Natural killer cell treated with Interleukin-12 subunit alpha and Interleukin-12 subunit beta and Interleukin-15 and Interleukin-18, amount 100 ng/mL, for 72 hours (primary cell): ENCODE results near the gene TRIM44. TPM values are rescaled to one million over a fixed set of nuclear protein-coding genes. Genes with fewer than 3 reads are reported as not detected.

Source experiments
- ATAC-seq, 2 donors: fragments of 150-1000 bp; cut with Tn5 transposase in 1 of 2; sonication (Bioruptor Pico), chemical (Tn5 transposase) in 1 of 2; 2 replicates each; pipeline ENCODE4 v1.10.0; 2021
- DNase-seq: peaks from one replicate; pipeline ENCODE4 v3.0.0; 2022; ENCODE audit warnings: low spot score
- H3K27ac Mint-ChIP-seq, 2 donors: 1 replicate in 1 of 2; 2 replicates in 1 of 2; pipeline ENCODE4 v1.8.0; 2022; ENCODE audit warnings: mixed read lengths in 2 of 2, mild to moderate bottlenecking in 1 of 2, moderate library complexity in 1 of 2
- H3K27me3 Mint-ChIP-seq, 2 donors: 1 replicate in 1 of 2; 2 replicates in 1 of 2; pipeline ENCODE4 v1.8.0; 2022; ENCODE audit warnings: mixed read lengths in 2 of 2
- H3K36me3 Mint-ChIP-seq: one replicate; pipeline ENCODE4 v1.8.0; 2022; ENCODE audit warnings: mixed read lengths
- H3K4me1 Mint-ChIP-seq, 2 donors: 1 replicate in 1 of 2; 2 replicates in 1 of 2; pipeline ENCODE4 v1.8.0; 2022; ENCODE audit warnings: low read depth in 2 of 2, mixed read lengths in 2 of 2, mild to moderate bottlenecking in 1 of 2
- H3K4me3 Mint-ChIP-seq: one replicate; pipeline ENCODE4 v1.8.0; 2022; ENCODE audit warnings: mixed read lengths
- H3K9me3 Mint-ChIP-seq: 2 replicates; pipeline ENCODE4 v1.8.0; 2022; ENCODE audit warnings: mixed read lengths
- total RNA-seq, 2 donors: library from RNA; stranded (reverse); gene quantifications; one replicate each; pipeline ENCODE4 v1.2.3, GENCODE V29; 2022

Gene TRIM44
- 10 to 100 TPM; 38.1 to 40.6 TPM for total RNA-seq

GRCh38 chr11:35662649-35663407 lies at the start of gene TRIM44:
TRIM44 (plus strand) TSS chr11:35662775; CDS start chr11:35663112, 337 bp downstream.
- peak within 1 kb of the TSS; percentile 93 to 96 for H3K27ac Mint-ChIP-seq
- peaks cover 9 to 15% of the 10 kb centered on the region in 2 donors for H3K27me3 Mint-ChIP-seq
- peak; percentile 92 to 96 for ATAC-seq
- peaks cover 38 to 40% of the 10 kb centered on the region in 2 donors for H3K4me1 Mint-ChIP-seq
- DNase-seq: peak; percentile 90
- peak within 1 kb of the TSS; percentile 95 for H3K4me3 Mint-ChIP-seq
- peaks cover 8% of the 10 kb centered on the region for H3K9me3 Mint-ChIP-seq
- peaks cover 31% of the 10 kb centered on the region for H3K36me3 Mint-ChIP-seq

GRCh38 chr11:35614939-35615569 lies 47.5 kb upstream of the TRIM44 start:
- no peak for DNase-seq
- Mint-ChIP-seq H3K9me3 (no peaks in the 10 kb centered on the region), H3K27ac (no peak overlapping the region), H3K4me3 (no peak overlapping the region), H3K36me3 (no peaks in the 10 kb centered on the region), H3K4me1 (peaks cover 4 to 9% of the 10 kb centered on the region in 2 donors), H3K27me3 (peaks cover 30 to 68% of the 10 kb centered on the region in 2 donors)
- no peak for ATAC-seq

- H3K4me1 Mint-ChIP-seq: peaks cover 4 to 9% of the 10 kb centered on the region in 2 donors
- H3K9me3 Mint-ChIP-seq: no peaks in the 10 kb centered on the region
- ATAC-seq (peak in 1 of 2 donors; percentile 46), DNase-seq (no peak)
- H3K27me3 Mint-ChIP-seq: peaks cover 36 to 78% of the 10 kb centered on the region in 2 donors
- no peaks in the 10 kb centered on the region for H3K36me3 Mint-ChIP-seq
- H3K27ac Mint-ChIP-seq: no peak overlapping the region
- no peak overlapping the region for H3K4me3 Mint-ChIP-seq
These were observed 46.4 kb upstream of the TRIM44 start for GRCh38 chr11:35615921-35616900.

- H3K4me1 Mint-ChIP-seq: peaks cover 4 to 5% of the 10 kb centered on the region in 2 donors
- no peaks in the 10 kb centered on the region for H3K36me3 Mint-ChIP-seq
- H3K9me3 Mint-ChIP-seq: no peaks in the 10 kb centered on the region
- no peak for DNase-seq
- ATAC-seq: no peak
- H3K4me3 Mint-ChIP-seq: peak overlapping the region; percentile 81
- no peak overlapping the region for H3K27ac Mint-ChIP-seq
- peaks cover 39 to 78% of the 10 kb centered on the region in 2 donors for H3K27me3 Mint-ChIP-seq
These were observed 45.3 kb upstream of the TRIM44 start for GRCh38 chr11:35617316-35617686.

- H3K36me3 Mint-ChIP-seq: no peaks in the 10 kb centered on the region
- H3K27me3 Mint-ChIP-seq: peaks cover 38 to 78% of the 10 kb centered on the region in 2 donors
- no peak for DNase-seq
These were observed 44.7 kb upstream of the TRIM44 start, which contains the start of gene FJX1 for GRCh38 chr11:35617687-35618496. FJX1 (plus strand) TSS chr11:35618460; CDS start chr11:35618637, 177 bp downstream.

GRCh38 chr11:35618497-35619115 lies 44.0 kb upstream of the TRIM44 start:
- H3K27me3 Mint-ChIP-seq: peaks cover 40 to 78% of the 10 kb centered on the region in 2 donors
- H3K9me3 Mint-ChIP-seq: no peaks in the 10 kb centered on the region
- ATAC-seq (peak; percentile 46 to 68), DNase-seq (no peak)
- peaks cover 4 to 5% of the 10 kb centered on the region in 2 donors for H3K4me1 Mint-ChIP-seq
- H3K27ac Mint-ChIP-seq: no peak overlapping the region
- H3K4me3 Mint-ChIP-seq: no peak overlapping the region
- H3K36me3 Mint-ChIP-seq: no peaks in the 10 kb centered on the region

More at GRCh38 chr11:35617687-35618496, 44.7 kb upstream of the TRIM44 start, which contains the start of gene FJX1:
- peak; percentile 42 to 64 for ATAC-seq
- H3K9me3 Mint-ChIP-seq: no peaks in the 10 kb centered on the region
- H3K4me1 Mint-ChIP-seq: peaks cover 4 to 5% of the 10 kb centered on the region in 2 donors
- no peak within 1 kb of the TSS for H3K27ac Mint-ChIP-seq
- H3K4me3 Mint-ChIP-seq: peak within 1 kb of the TSS; percentile 81

- peak; percentile 17 to 33 for ATAC-seq
- no peak overlapping the region for H3K27ac Mint-ChIP-seq
- H3K4me3 Mint-ChIP-seq: peak overlapping the region; percentile 44
- peaks cover 4 to 5% of the 10 kb centered on the region in 2 donors for H3K4me1 Mint-ChIP-seq
- no peaks in the 10 kb centered on the region for H3K9me3 Mint-ChIP-seq
- no peak for DNase-seq
- peaks cover 47 to 77% of the 10 kb centered on the region in 2 donors for H3K27me3 Mint-ChIP-seq
- H3K36me3 Mint-ChIP-seq: no peaks in the 10 kb centered on the region
These were observed 43.3 kb upstream of the TRIM44 start for GRCh38 chr11:35619116-35619854.

GRCh38 chr11:35619855-35620640 lies 42.5 kb upstream of the TRIM44 start:
- H3K27ac Mint-ChIP-seq: no peak overlapping the region
- no peaks in the 10 kb centered on the region for H3K36me3 Mint-ChIP-seq
- H3K27me3 Mint-ChIP-seq: peaks cover 46 to 75% of the 10 kb centered on the region in 2 donors
- DNase-seq (no peak), ATAC-seq (no peak)
- no peaks in the 10 kb centered on the region for H3K9me3 Mint-ChIP-seq
- H3K4me3 Mint-ChIP-seq: peak overlapping the region; percentile 44
- H3K4me1 Mint-ChIP-seq: peaks cover 4 to 5% of the 10 kb centered on the region in 2 donors

GRCh38 chr11:35620795-35621194 lies 41.8 kb upstream of the TRIM44 start:
- H3K9me3 Mint-ChIP-seq: no peaks in the 10 kb centered on the region
- peaks cover 46 to 73% of the 10 kb centered on the region in 2 donors for H3K27me3 Mint-ChIP-seq
- no peaks in the 10 kb centered on the region for H3K36me3 Mint-ChIP-seq
- peaks cover 4 to 5% of the 10 kb centered on the region in 2 donors for H3K4me1 Mint-ChIP-seq
- no peak overlapping the region for H3K27ac Mint-ChIP-seq
- ATAC-seq (no peak), DNase-seq (no peak)
- no peak overlapping the region for H3K4me3 Mint-ChIP-seq

- Mint-ChIP-seq H3K4me1 (peaks cover 4 to 5% of the 10 kb centered on the region in 2 donors), H3K9me3 (no peaks in the 10 kb centered on the region), H3K27ac (no peak overlapping the region), H3K27me3 (peaks cover 50 to 73% of the 10 kb centered on the region in 2 donors), H3K36me3 (no peaks in the 10 kb centered on the region), H3K4me3 (no peak overlapping the region)
- DNase-seq (no peak), ATAC-seq (no peak)
These were observed 41.0 kb upstream of the TRIM44 start for GRCh38 chr11:35621620-35622019.

- DNase-seq: no peak
- H3K9me3 Mint-ChIP-seq: no peaks in the 10 kb centered on the region
- H3K27me3 Mint-ChIP-seq: peaks cover 50 to 73% of the 10 kb centered on the region in 2 donors
- H3K27ac Mint-ChIP-seq: no peak overlapping the region
- no peak for ATAC-seq
- H3K4me3 Mint-ChIP-seq: no peak overlapping the region
- H3K36me3 Mint-ChIP-seq: no peaks in the 10 kb centered on the region
- peaks cover 4 to 5% of the 10 kb centered on the region in 2 donors for H3K4me1 Mint-ChIP-seq
These were observed 40.5 kb upstream of the TRIM44 start for GRCh38 chr11:35622070-35622469.
